Upper lobe of left lung (tissue), 6 donors: ENCODE results near the gene INSM2. TPM values are rescaled to one million over a fixed set of nuclear protein-coding genes. Genes with fewer than 3 reads are reported as not detected.

ENCODE experiments used
- ATAC-seq, 2 donors: fragments of 200-7000 bp; cut with Tn5 transposase; one replicate each; pipeline ENCODE4 v1.9.1; 2022; ENCODE audit warnings: mild to moderate bottlenecking in 2 of 2, moderate library complexity in 2 of 2; ENCODE audit not compliant: low FRiP score in 2 of 2
- DNase-seq, 2 donors: peaks; one replicate each; pipeline ENCODE4 v3.0.0-alpha.2; 2019 to 2020
- H3K27ac ChIP-seq, 4 donors: fragments of 200-600 bp; sonication (generic); one replicate each; pipeline ENCODE4 v1.5.1; 2016 to 2019
- H3K27me3 ChIP-seq, 4 donors: fragments of 200-600 bp; sonication (generic); one replicate each; pipeline ENCODE4 v1.5.1; 2017 to 2019
- H3K36me3 ChIP-seq, 4 donors: fragments of 200-600 bp; sonication (generic); one replicate each; pipeline ENCODE4 v1.5.1; 2016 to 2019
- H3K4me1 ChIP-seq, 4 donors: fragments of 200-600 bp; sonication (generic); one replicate each; pipeline ENCODE4 v1.5.1; 2018 to 2019
- H3K4me3 ChIP-seq, 4 donors: fragments of 200-600 bp; sonication (generic); one replicate each; pipeline ENCODE4 v1.5.1; 2017 to 2019; ENCODE audit warnings: mild to moderate bottlenecking in 2 of 4, moderate library complexity in 1 of 4
- H3K9me3 ChIP-seq, 4 donors: fragments of 200-600 bp; sonication (generic); one replicate each; pipeline ENCODE4 v1.5.1; 2018 to 2019
- CTCF ChIP-seq, 6 experiments: fragments of 450-650 bp in 4 of 6; fragments of 200-600 bp in 2 of 6; sonication (generic) in 2 of 6; IDR thresholded peaks; one replicate each; pipeline ENCODE4 v1.5.1; 2016 to 2019; ENCODE audit warnings: antibody characterized with exemption in 6 of 6
- EP300 ChIP-seq, 4 donors: sonication (generic); formaldehyde crosslinking; IDR thresholded peaks; one replicate each; pipeline ENCODE4 v1.5.1; 2017; ENCODE audit warnings: antibody characterized with exemption in 4 of 4, control low read depth in 2 of 4
- POLR2A ChIP-seq, 4 donors: fragments of 450-650 bp; IDR thresholded peaks; one replicate each; pipeline ENCODE4 v1.5.1; 2016 to 2017; ENCODE audit warnings: antibody characterized with exemption in 4 of 4, mild to moderate bottlenecking in 2 of 4
- POLR2AphosphoS5 ChIP-seq, 2 donors: sonication (generic); formaldehyde crosslinking; IDR thresholded peaks; one replicate each; pipeline ENCODE4 v1.5.1; 2017; ENCODE audit warnings: antibody characterized with exemption in 2 of 2
- WGBS, 2 donors: methylation state at CpG; one replicate each; pipeline ENCODE4 v1.1.5; 2017 to 2018; 5-methylcytosine and 5-hydroxymethylcytosine counted together
- total RNA-seq, 6 donors: library from RNA; depleted of rRNA in 4 of 6; stranded (reverse); fragments of >200 nt in 4 of 6; gene quantifications; one replicate each; pipeline versions ENCODE4 v1.1.0 to v1.2.1, GENCODE V29; 2016 to 2021
- donor health status: DM: no; HTN: no; CAD: no; lungs with moderate emphysema.
- donor health status: DM: no; HTN: yes; CAD: no; lungs with severe emphysema.

Gene INSM2
- total RNA-seq, 6 donors from 2014 or later, result 0.14 to 0.39 (median 0.24) TPM; not detected in 2

GRCh38 chr14:35531960-35532747 lies 1.8 kb upstream of the INSM2 start:
- peaks cover 0 to 36% (median 22%) of the 10 kb centered on the region in 4 donors for H3K27me3 ChIP-seq
- peaks cover 21 to 30% (median 28%) of the 10 kb centered on the region in 4 donors for H3K4me1 ChIP-seq
- TF ChIP-seq POLR2A (IDR thresholded peaks at IDR 0.05) (no peak), EP300 (IDR thresholded peaks at IDR 0.05) (no peak), POLR2AphosphoS5 (IDR thresholded peaks at IDR 0.05) (no peak)
- H3K9me3 ChIP-seq, result no peaks in the 10 kb centered on the region
- no peak for DNase-seq
- WGBS, 2 donors, result 81 to 84% methylated on average over 1 of the region's 1 CpG
- no peak overlapping the region for H3K27ac ChIP-seq
- no peak for ATAC-seq
- H3K36me3 ChIP-seq, result no peaks in the 10 kb centered on the region
- H3K4me3 ChIP-seq, result no peak overlapping the region

GRCh38 chr14:35532783-35533356 lies 1.1 kb upstream of the INSM2 start:
- WGBS, 2 donors, result 17% methylated on average over 6 of the region's 6 CpGs
- H3K9me3 ChIP-seq, result no peaks in the 10 kb centered on the region
- H3K36me3 ChIP-seq, result peaks cover 0 to 4% (median 0%) of the 10 kb centered on the region in 4 donors
- peaks cover 0 to 36% (median 22%) of the 10 kb centered on the region in 4 donors for H3K27me3 ChIP-seq
- H3K4me1 ChIP-seq, result peaks cover 21 to 30% (median 28%) of the 10 kb centered on the region in 4 donors
- no peak for DNase-seq
- TF ChIP-seq CTCF (IDR thresholded peaks at IDR 0.05) (no peak), POLR2A (IDR thresholded peaks at IDR 0.05) (no peak), POLR2AphosphoS5 (IDR thresholded peaks at IDR 0.05) (no peak), EP300 (IDR thresholded peaks at IDR 0.05) (no peak)
- ATAC-seq, result no peak
- H3K4me3 ChIP-seq, result peak overlapping the region in 3 of 4 donors; percentile 49 to 63 (median 57)
- no peak overlapping the region for H3K27ac ChIP-seq

GRCh38 chr14:35534208-35534872 lies 376 bp downstream of the INSM2 start:
- no peak overlapping the region for H3K27ac ChIP-seq
- H3K4me1 ChIP-seq, result peaks cover 21 to 30% (median 28%) of the 10 kb centered on the region in 4 donors
- peaks cover 0 to 36% (median 22%) of the 10 kb centered on the region in 4 donors for H3K27me3 ChIP-seq
- no peaks in the 10 kb centered on the region for H3K9me3 ChIP-seq
- ATAC-seq (peak in 1 of 2 donors; percentile 19), DNase-seq (peak in 1 of 2 donors; percentile 85)
- TF ChIP-seq CTCF (IDR thresholded peaks at IDR 0.05), result no peak
- TF ChIP-seq EP300 (IDR thresholded peaks at IDR 0.05), result no peak
- no peak for TF ChIP-seq POLR2AphosphoS5 (IDR thresholded peaks at IDR 0.05)
- no peak for TF ChIP-seq POLR2A (IDR thresholded peaks at IDR 0.05)
- peaks cover 0 to 5% (median 0%) of the 10 kb centered on the region in 4 donors for H3K36me3 ChIP-seq
- H3K4me3 ChIP-seq, result peak overlapping the region; percentile 48 to 63 (median 53)
- WGBS, 2 donors, result 0 to 10% methylated on average over 2 to 14 of the region's 77 CpGs

GRCh38 chr14:35534873-35535482 lies 1.0 kb downstream of the INSM2 start:
- peaks cover 0 to 36% (median 22%) of the 10 kb centered on the region in 4 donors for H3K27me3 ChIP-seq
- no peaks in the 10 kb centered on the region for H3K9me3 ChIP-seq
- no peak overlapping the region for H3K27ac ChIP-seq
- peaks cover 21 to 30% (median 28%) of the 10 kb centered on the region in 4 donors for H3K4me1 ChIP-seq
- peak; percentile 94 to 95 for ATAC-seq
- peaks cover 0 to 5% (median 0%) of the 10 kb centered on the region in 4 donors for H3K36me3 ChIP-seq
- H3K4me3 ChIP-seq, result peak overlapping the region in 3 of 4 donors; percentile 49 to 63 (median 57)
- peak; percentile 48 to 94 for DNase-seq
- TF ChIP-seq POLR2AphosphoS5 (IDR thresholded peaks at IDR 0.05) (no peak), EP300 (IDR thresholded peaks at IDR 0.05) (no peak), CTCF (IDR thresholded peaks at IDR 0.05) (no peak), POLR2A (IDR thresholded peaks at IDR 0.05) (no peak)
- WGBS, 2 donors, result 6 to 10% methylated on average over 4 to 17 of the region's 55 CpGs
